Measurements from ENCODE around the gene LIMS2. TPM values are rescaled to one million over a fixed set of nuclear protein-coding genes. Genes with fewer than 3 reads are reported as not detected.

The LIMS2 gene
- total and polyA plus RNA-seq, 2 of the 8 experiments (the other 6 are each of a cell fraction or from before 2014, with no cell fraction given) = 3.3 to 4.8 TPM

DNA sequence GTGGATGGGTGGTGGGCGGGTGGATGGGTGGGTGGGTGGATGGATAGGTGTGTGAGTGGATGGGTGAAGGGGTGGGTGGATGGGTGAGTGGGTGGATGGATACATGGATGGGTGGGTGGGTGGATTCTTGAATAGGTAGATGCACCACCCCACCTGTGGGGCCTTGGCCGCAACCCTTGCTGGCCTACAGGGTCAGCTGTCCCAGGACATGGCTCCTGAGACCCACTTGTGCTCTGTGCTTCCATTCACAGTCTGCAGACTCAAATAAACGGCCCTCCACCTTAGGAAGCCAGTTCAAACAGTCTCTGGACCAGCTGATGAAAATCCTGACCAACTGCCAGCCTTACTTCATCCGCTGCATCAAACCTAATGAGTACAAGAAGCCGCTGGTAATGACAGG, 85.5 kb downstream of the LIMS2 start (continued):
- no peak for TF ChIP-seq SIN3A (conservative IDR thresholded peaks at IDR 0.05 in 1 of 2, IDR thresholded peaks at IDR 0.05 in 1 of 2; ENCODE audit: low read depth in 1 of 2, low read length in 2 of 2)
